HG02763 (cell line): ENCODE data around the gene SRD5A2.
"Not testable (repeated sequence)": the region's sequence is repeated elsewhere in the genome, so short reads cannot be mapped to it uniquely, and the experiment has no call there.

Experiments
- ATAC-seq: cut with Tn5 transposase; IDR thresholded peaks from one replicate; pipeline ENCODE4 v1.9.1; 2021; ENCODE audit warnings: mild to moderate bottlenecking, moderate library complexity; ENCODE audit not compliant: unreplicated experiment

SRD5A2 gene

DNA sequence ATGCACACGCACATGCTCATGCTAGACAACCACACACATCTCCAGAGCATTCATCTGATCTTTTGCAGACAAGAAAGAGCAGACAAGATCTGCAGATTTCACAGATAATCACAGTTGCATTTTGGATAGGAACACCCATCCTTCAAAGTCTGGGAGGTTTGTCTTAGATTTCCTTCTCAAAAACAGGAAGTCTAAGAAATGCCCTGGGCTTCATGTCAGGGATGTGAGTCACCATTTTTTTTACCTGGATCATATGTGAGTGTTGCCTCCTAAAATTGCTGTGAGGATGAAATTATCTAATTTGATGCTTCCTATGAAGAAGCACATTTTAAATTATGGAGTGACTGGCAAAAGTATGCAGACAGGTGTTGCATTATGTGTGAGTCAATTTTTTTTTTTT is 46.1 kb downstream of the SRD5A2 start:
- ATAC-seq = no peak

- no peak for ATAC-seq
Measured at GRCh38 chr2:31533036-31533435, 47.7 kb downstream of the SRD5A2 start.

GRCh38 chr2:31531101-31531500 is 49.6 kb downstream of the SRD5A2 start:
- no peak for ATAC-seq

- ATAC-seq = no peak
Measured at GRCh38 chr2:31529256-31529655, 51.5 kb downstream of the SRD5A2 start.

DNA sequence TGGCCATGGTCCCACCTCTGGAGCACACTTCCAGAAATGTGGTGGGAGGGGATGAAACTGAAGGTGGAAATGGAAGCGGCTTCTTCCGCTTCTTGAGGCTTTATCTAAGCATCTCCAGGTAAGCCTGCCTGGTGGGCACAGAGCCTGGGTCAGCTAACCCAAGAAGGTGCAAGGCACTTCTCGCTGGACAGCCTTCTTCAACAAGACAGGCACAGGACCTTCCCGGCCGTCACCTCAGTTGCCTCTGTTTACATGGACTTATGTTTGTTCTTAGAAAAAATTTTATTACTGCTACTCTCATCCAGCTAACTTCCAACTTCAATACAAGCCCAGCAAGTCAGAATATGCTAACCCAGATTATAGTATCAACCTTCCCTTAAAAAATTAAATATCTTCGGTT is 51.9 kb downstream of the SRD5A2 start:
- no peak for ATAC-seq

- no peak for ATAC-seq
Measured at GRCh38 chr2:31526946-31527732, 53.6 kb downstream of the SRD5A2 start.

- ATAC-seq = no peak
Measured at GRCh38 chr2:31525876-31526275, 54.9 kb downstream of the SRD5A2 start.

DNA sequence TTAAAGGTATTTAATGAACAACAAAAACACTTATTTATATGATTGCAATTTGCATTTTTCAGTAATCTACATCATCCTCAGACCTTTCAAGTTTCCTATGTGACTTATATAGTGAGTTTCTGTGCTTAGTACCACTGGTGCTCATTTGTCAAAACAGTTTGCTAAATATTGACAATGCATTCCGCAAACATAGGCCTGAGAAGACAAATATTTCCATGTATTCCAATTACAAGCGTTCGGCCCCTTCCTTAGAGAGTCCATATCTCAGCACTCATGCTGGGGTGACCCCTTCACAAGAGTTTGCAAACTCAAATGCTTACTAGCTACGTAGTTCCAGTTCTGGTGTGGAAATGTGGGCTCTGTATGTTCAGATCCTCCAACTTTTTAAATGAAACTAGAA is 56.1 kb downstream of the SRD5A2 start:
- no peak for ATAC-seq

- ATAC-seq = no peak
Measured at GRCh38 chr2:31523871-31524492, 56.8 kb downstream of the SRD5A2 start.

DNA sequence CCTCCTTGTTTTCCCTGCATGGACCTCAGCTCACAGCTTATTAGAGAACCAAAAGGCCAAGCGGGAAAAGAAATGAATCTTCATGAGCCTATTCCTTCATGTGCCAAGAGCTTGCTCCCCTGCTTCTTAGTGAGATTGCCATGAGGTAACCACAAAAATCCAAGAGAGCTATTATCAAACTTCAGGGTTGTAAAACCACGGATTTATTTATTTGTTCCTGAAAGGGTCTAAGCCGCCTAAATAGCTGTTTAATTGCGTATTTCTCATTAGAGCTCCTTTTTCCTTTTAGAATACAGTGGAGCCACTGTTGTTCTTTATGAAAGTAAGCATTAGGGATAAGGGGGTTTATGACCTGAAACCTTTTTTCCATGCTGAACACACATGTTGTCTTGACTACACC is 58.0 kb downstream of the SRD5A2 start:
- ATAC-seq = no peak

- ATAC-seq = no peak
Measured at GRCh38 chr2:31517442-31518203, 63.1 kb downstream of the SRD5A2 start.

- no peak for ATAC-seq
Measured at GRCh38 chr2:31515586-31515985, 65.2 kb downstream of the SRD5A2 start.

DNA sequence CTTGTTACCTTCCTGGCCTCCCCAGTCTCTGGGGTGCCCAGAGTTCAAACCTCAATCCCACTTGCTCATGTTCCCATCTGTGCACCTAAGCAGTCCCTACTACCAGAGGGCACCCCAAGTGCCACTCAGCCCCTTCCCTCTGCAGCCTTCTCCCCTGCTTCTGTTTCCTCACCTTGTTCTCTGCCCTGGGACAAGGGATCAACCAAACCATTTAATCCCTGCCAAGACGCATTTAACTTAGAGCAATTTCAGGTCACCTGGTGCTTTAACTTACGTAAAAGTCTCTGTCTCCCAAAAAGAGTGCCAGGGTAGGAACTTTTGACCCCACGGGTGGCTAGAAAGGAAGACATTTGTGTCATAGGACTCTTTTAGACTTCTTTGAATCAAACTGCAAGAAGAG is 67.2 kb downstream of the SRD5A2 start:
- no peak for ATAC-seq

DNA sequence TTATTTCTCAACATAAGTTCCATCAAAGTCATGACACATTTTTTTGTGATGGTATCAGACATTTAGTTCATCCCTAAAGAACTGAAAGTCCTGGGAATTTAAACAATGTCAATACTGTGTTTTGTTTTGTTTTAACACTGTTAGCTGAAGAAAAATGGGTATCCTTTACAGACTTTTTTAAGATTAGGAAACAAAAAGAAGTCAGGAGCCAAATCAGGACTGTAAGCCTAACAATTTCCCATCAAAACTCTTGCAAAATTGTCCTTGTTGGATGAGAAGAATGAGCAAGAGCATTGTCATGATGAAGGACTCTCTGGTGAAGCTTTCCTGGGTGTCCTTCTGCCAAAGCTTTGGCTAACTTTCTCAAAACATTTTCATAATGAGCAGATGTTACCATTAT is 69.4 kb downstream of the SRD5A2 start:
- ATAC-seq = no peak

DNA sequence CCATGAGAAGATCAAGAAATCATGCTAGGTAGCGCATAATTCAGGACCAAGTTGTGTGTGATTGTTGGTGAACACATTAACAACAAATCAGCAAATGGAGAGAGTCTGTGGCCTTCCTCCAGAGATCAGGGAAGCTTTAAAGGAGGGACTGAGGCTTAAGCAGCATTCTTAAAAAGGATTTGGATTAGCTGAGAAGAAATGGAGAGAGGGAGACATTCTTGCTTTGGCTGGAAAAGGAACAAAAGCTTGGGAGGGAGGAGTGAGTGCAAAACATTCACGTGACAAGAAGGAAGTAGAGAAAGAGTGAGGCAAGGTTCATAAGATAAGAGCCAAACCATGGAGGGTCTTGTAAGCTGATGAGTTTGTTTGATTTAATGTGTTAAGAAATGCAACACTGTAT is 75.6 kb downstream of the SRD5A2 start:
- no peak for ATAC-seq

- no peak for ATAC-seq
Measured at GRCh38 chr2:31504311-31504710, 76.4 kb downstream of the SRD5A2 start.

GRCh38 chr2:31496451-31496874 is 84.3 kb downstream of the SRD5A2 start:
- not testable (repeated sequence) for ATAC-seq

DNA sequence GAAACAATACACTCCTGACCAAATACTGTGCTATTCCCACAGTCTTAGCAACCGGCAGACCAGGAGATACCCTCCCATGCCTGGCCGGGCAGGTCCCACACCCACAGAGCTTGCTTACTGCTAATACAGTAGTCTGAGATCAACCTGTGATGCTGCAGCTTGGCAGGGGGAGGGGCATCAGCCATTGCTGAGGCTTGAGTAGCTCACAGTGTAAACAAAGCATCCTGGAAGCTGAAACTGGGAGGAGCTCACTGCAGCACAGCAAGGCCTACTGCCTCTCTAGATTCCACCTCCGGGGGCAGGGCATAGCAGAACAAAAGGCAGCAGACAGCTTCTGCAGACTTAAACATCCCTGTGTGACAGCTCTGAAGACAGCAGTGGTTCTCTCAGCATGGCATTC is 91.4 kb downstream of the SRD5A2 start:
- not testable (repeated sequence) for ATAC-seq

DNA sequence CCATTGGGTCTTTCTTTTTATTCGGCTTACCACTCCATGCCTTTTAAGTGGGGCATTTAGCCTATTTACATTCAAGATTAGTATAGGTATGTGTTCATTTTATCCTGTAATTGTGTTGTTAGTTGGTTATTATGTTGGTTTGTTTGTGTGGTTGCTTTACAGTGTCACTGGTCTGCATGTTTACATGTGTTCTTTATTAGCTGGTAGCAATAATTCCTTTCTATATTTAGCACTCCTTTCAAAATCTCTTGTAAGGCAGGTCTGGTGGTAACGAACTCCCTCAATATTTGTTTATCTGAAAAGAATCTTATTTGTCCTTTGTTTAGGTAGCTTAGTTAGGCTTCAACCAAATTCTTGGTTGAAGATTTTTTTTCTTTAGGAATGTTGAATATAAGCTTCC is 97.5 kb downstream of the SRD5A2 start:
- no peak for ATAC-seq

DNA sequence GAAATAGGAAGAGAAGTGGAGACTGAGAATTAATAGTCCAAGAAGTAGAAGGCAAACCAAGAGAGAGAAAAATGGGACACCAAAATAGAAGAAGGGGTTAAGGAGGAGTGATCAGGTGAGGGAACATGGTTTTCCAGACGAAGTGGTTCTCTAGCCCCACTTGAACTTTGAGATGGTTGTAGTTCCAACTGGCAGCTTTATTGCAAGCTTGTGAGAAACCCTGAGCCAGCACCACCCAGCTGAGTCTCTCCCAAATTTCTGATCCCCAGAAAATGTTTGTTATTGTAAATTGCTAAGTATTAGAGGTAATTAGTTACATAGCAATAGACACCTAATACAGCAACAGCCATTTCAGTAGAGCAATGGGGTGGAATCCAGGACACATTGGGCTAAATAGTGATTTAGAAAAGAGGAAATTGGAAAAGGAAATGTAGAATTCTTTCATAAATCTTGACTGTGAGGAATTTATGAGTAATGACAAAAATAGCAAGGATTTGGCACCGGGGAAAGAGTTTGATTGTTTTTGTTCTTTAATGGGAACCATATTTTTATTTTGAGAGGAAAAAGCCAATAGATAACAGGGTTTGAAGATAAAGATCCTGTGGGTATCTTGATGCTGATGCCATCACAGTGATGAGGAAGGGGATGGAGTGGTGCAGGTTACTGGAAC is 104.1 kb downstream of the SRD5A2 start:
- no peak for ATAC-seq

- ATAC-seq = no peak
Measured at GRCh38 chr2:31475692-31476091, 105.0 kb downstream of the SRD5A2 start.
